HepG2 (cell line): ENCODE data around the gene ANO9. TPM values are rescaled to one million over a fixed set of nuclear protein-coding genes. Genes with fewer than 3 reads are reported as not detected.

Experiments used
- BCL6 ChIP-seq: IDR thresholded peaks from 2 replicates; pipeline ENCODE4 v1.6.1; 2016; ENCODE audit warnings: missing genetic modification reagents, missing compliant biosample characterization
- BORCS8-MEF2B ChIP-seq: sonication (generic); formaldehyde crosslinking; IDR thresholded peaks from 2 replicates; pipeline ENCODE4 v1.8.0; 2022; ENCODE audit warnings: mild to moderate bottlenecking, missing genetic modification reagents
- CBX5 ChIP-seq: sonication (generic); formaldehyde crosslinking; IDR thresholded peaks from 2 replicates; pipeline ENCODE4 v1.4.0; 2020; ENCODE audit warnings: missing genetic modification reagents, borderline replicate concordance
- CCAR2 ChIP-seq: fragments of 200-400 bp; formaldehyde crosslinking; optimal IDR thresholded peaks from 2 replicates; pipeline ENCODE3; 2018; ENCODE audit warnings: low read depth, mild to moderate bottlenecking, low read length, moderate library complexity
- EZH2 ChIP-seq: conservative IDR thresholded peaks from 2 replicates; pipeline ENCODE4 v1.6.1; 2012; ENCODE audit warnings: mild to moderate bottlenecking, low read depth, low read length, moderate library complexity
- IKZF1 ChIP-seq: fragments of 450-650 bp; IDR thresholded peaks from 2 replicates; pipeline ENCODE4 v1.7.1; 2016
- JUND ChIP-seq: sonication (generic); formaldehyde crosslinking; IDR thresholded peaks from 2 replicates; pipeline ENCODE4 v1.8.0; 2022; ENCODE audit warnings: mild to moderate bottlenecking, missing genetic modification reagents
- MXD3 ChIP-seq: IDR thresholded peaks from 2 replicates; pipeline ENCODE4 v1.6.1; 2016; ENCODE audit warnings: mild to moderate bottlenecking, missing biosample characterization, missing genetic modification reagents
- MZF1 ChIP-seq: sonication (generic); formaldehyde crosslinking; IDR thresholded peaks from 2 replicates; pipeline ENCODE4 v1.8.1; 2023; ENCODE audit warnings: mild to moderate bottlenecking, missing genetic modification reagents, borderline replicate concordance
- POGK ChIP-seq: sonication (generic); formaldehyde crosslinking; conservative IDR thresholded peaks from 2 replicates; pipeline ENCODE4 v1.8.0; 2022; ENCODE audit warnings: mild to moderate bottlenecking, moderate library complexity, missing genetic modification reagents
- RAD51 ChIP-seq: fragments of 450-650 bp; IDR thresholded peaks from 2 replicates; pipeline ENCODE4 v1.6.1; 2016; ENCODE audit warnings: borderline replicate concordance
- SALL2 ChIP-seq: sonication (generic); formaldehyde crosslinking; IDR thresholded peaks from 2 replicates; pipeline ENCODE4 v1.8.1; 2023; ENCODE audit warnings: mild to moderate bottlenecking, missing genetic modification reagents, inconsistent platforms
- TRIM24 ChIP-seq: sonication (generic); formaldehyde crosslinking; IDR thresholded peaks from 2 replicates; pipeline ENCODE4 v1.8.0; 2022; ENCODE audit warnings: mild to moderate bottlenecking, missing genetic modification reagents
- YEATS4 ChIP-seq: sonication (generic); formaldehyde crosslinking; IDR thresholded peaks from 2 replicates; pipeline ENCODE4 v1.4.0; 2020; ENCODE audit warnings: missing genetic modification reagents, borderline replicate concordance
- ZBTB43 ChIP-seq: sonication (generic); formaldehyde crosslinking; conservative IDR thresholded peaks from 2 replicates; pipeline ENCODE4 v1.4.0; 2020; ENCODE audit warnings: missing genetic modification reagents
- ZFP91 ChIP-seq: sonication (generic); formaldehyde crosslinking; IDR thresholded peaks from 2 replicates; pipeline ENCODE4 v1.9.0; 2022; ENCODE audit warnings: missing genetic modification reagents, mild to moderate bottlenecking, borderline replicate concordance
- ZNF34 ChIP-seq: sonication (generic); formaldehyde crosslinking; IDR thresholded peaks from 2 replicates; pipeline ENCODE4 v1.4.0; 2020; ENCODE audit warnings: mild to moderate bottlenecking, missing genetic modification reagents, borderline replicate concordance
- ZNF687 ChIP-seq: sonication (generic); formaldehyde crosslinking; IDR thresholded peaks from 2 replicates; pipeline ENCODE4 v1.5.1; 2020; ENCODE audit warnings: mild to moderate bottlenecking, missing genetic modification reagents, moderate library complexity
- ZNF777 ChIP-seq: sonication (generic); formaldehyde crosslinking; IDR thresholded peaks from 2 replicates; pipeline ENCODE4 v1.4.0; 2020; ENCODE audit warnings: missing genetic modification reagents
- polyA plus RNA-seq, 8 experiments: library from polyadenylated mRNA; depleted of rRNA in 3 of 8; stranded (reverse) in 7 of 8; unstranded in 1 of 8; fragments of >200 nt; fragmentation: Illumina TruSeq in 4 of 8; extraction: Trizol in 4 of 8; gene quantifications; 2 replicates each; pipeline versions ENCODE4 v1.2.1 to v1.2.3, GENCODE V29; 2011 to 2016; ENCODE audit warnings: low read depth in 4 of 8, missing spikeins in 1 of 8, mixed read lengths in 1 of 8; ENCODE audit not compliant: insufficient read depth in 1 of 8
- total RNA-seq, 5 experiments: library from RNA; depleted of rRNA; stranded (reverse); fragments of >200 nt; fragmentation: Illumina TruSeq; extraction: Trizol; gene quantifications; 2 replicates each; pipeline ENCODE4 v1.2.3, GENCODE V29; 2016; ENCODE audit warnings: low read depth in 1 of 5

The ANO9 gene
- total and polyA plus RNA-seq, 2 of the 13 experiments (the other 11 are each of a cell fraction or from before 2014, with no cell fraction given) = 8.9 to 14.3 TPM

GRCh38 chr11:449889-450808 lies 8.3 kb upstream of the ANO9 start, which contains the start of gene PTDSS2 (continued):
- TF ChIP-seq ZFP91 (CRISPR knock-in tag) (peak; percentile 78; the same call in 1 of the 2 replicates), ZNF777 (peak; percentile 78), SALL2 (CRISPR knock-in tag) (peak; percentile 90), ZBTB43 (CRISPR knock-in tag) (peak; percentile 50; the same call in 1 of the 2 replicates), YEATS4 (CRISPR knock-in tag) (peak; percentile 86; the same call in 1 of the 2 replicates), CCAR2 (no peak), BCL6 (CRISPR knock-in tag) (peak; percentile 16; the same call in 1 of the 2 replicates), BORCS8-MEF2B (CRISPR knock-in tag) (peak; percentile 0; the same call in 1 of the 2 replicates), POGK (CRISPR knock-in tag) (peak; percentile 55; the same call in 1 of the 2 replicates), TRIM24 (CRISPR knock-in tag) (no peak), CBX5 (CRISPR knock-in tag) (peak; percentile 80), IKZF1 (no peak), MXD3 (CRISPR knock-in tag) (peak; percentile 56; the same call in 1 of the 2 replicates), EZH2 (no peak), ZNF34 (peak; percentile 98), JUND (peak; percentile 39; the same call in 1 of the 2 replicates), RAD51 (no peak), ZNF687 (CRISPR knock-in tag) (peak; percentile 66), MZF1 (CRISPR knock-in tag) (no peak)
